Thoracic aorta (tissue), 2 donors: Measurements from ENCODE around the gene KIAA0232. TPM values are rescaled to one million over a fixed set of nuclear protein-coding genes. Genes with fewer than 3 reads are reported as not detected.

Source experiments
- ATAC-seq: fragments of 150-250 bp; one replicate; pipeline ENCODE4 v1.8.0; 2017; ENCODE audit warnings: low read depth; ENCODE audit not compliant: insufficient number of reproducible peaks, low FRiP score
- DNase-seq: peaks from one replicate; pipeline ENCODE4 v3.0.0-alpha.2; 2020; ENCODE audit warnings: low spot score
- H3K27ac ChIP-seq, 2 donors: fragments of 200-600 bp; sonication (generic); 1 replicate in 1 of 2; 2 replicates in 1 of 2; pipeline ENCODE4 v1.5.1; 2016; ENCODE audit warnings: mild to moderate bottlenecking in 2 of 2, moderate library complexity in 2 of 2
- H3K27me3 ChIP-seq: fragments of 200-600 bp; sonication (generic); replicated peaks from 2 replicates; pipeline ENCODE4 v1.6.0; 2016; ENCODE audit warnings: mild to moderate bottlenecking; ENCODE audit not compliant: insufficient read depth
- H3K36me3 ChIP-seq: fragments of 200-600 bp; sonication (generic); one replicate; pipeline ENCODE4 v1.5.1; 2016
- H3K4me1 ChIP-seq, 2 donors: fragments of 200-600 bp; sonication (generic); 1 replicate in 1 of 2; 2 replicates in 1 of 2; pipeline versions ENCODE4 v1.5.1 to v1.6.0; 2016; ENCODE audit warnings: low read depth in 2 of 2, mild to moderate bottlenecking in 1 of 2; ENCODE audit not compliant: control insufficient read depth in 1 of 2
- H3K4me3 ChIP-seq: fragments of 200-600 bp; sonication (generic); 2 replicates; pipeline ENCODE4 v1.5.1; 2016; ENCODE audit warnings: mild to moderate bottlenecking
- H3K9me3 ChIP-seq: fragments of 200-600 bp; sonication (generic); 2 replicates; pipeline ENCODE4 v1.5.1; 2016
- total RNA-seq, 2 donors: library from RNA; depleted of rRNA; stranded (reverse); fragments of >200 nt; gene quantifications; one replicate each; pipeline versions ENCODE4 v1.1.0 to v1.2.3, GENCODE V29; 2016
- TF ChIP-seq, protein P1 (sequence below): fragments of 200-600 bp; sonication (generic); IDR thresholded peaks from one replicate; pipeline ENCODE4 v1.5.1; 2019; ENCODE audit warnings: antibody characterized with exemption

Gene KIAA0232
- total RNA-seq, 2 donors from 2014 or later: 56.9 to 80.8 TPM

DNA sequence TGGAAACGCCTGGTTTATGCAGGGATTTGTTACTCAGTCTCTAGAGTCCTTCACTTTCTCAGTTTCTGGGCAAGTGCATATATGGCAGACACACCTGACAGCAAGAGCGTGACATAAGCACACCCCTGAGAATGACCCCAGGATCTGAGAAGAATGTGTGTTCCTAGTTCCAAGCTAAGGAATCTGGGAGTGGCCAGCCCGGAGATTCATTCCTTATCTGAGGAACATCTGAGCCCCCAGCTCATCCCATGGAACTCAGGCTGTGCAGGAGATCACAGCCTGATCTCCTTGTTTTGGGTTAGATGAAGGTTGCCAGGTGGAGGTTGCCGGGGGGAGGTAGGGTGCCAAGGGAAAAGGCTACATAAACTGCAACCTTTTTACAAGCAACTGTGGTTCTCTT, 23.8 kb upstream of the KIAA0232 start:
- H3K36me3 ChIP-seq: no peaks in the 10 kb centered on the region
- no peaks in the 10 kb centered on the region for H3K9me3 ChIP-seq
- TF ChIP-seq, protein P1, sequence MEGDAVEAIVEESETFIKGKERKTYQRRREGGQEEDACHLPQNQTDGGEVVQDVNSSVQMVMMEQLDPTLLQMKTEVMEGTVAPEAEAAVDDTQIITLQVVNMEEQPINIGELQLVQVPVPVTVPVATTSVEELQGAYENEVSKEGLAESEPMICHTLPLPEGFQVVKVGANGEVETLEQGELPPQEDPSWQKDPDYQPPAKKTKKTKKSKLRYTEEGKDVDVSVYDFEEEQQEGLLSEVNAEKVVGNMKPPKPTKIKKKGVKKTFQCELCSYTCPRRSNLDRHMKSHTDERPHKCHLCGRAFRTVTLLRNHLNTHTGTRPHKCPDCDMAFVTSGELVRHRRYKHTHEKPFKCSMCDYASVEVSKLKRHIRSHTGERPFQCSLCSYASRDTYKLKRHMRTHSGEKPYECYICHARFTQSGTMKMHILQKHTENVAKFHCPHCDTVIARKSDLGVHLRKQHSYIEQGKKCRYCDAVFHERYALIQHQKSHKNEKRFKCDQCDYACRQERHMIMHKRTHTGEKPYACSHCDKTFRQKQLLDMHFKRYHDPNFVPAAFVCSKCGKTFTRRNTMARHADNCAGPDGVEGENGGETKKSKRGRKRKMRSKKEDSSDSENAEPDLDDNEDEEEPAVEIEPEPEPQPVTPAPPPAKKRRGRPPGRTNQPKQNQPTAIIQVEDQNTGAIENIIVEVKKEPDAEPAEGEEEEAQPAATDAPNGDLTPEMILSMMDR: no peak
- H3K27me3 ChIP-seq: no peaks in the 10 kb centered on the region
- DNase-seq (no peak), ATAC-seq (no peak)
- no peak overlapping the region for H3K4me3 ChIP-seq
- H3K27ac ChIP-seq: no peak overlapping the region
- no peaks in the 10 kb centered on the region for H3K4me1 ChIP-seq

DNA sequence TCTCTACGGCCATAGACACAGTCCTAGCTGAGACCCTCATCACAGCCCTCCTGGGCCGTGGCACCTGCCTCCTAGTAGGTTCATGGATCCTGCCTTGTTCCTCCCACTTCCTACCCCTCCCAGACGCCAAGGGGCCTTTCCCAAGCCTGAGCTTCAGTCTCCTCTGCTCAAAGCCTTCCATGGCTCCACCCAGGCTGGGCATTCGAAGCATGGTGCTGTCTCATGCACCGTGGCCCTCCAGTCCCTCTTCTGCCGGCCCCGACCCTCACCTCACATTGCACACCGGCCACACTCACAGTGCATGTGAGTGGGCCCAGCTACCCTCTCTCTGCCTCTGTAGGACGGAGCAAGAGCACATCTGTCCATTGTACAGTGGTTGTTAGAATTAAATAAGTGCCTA, 21.7 kb upstream of the KIAA0232 start:
- TF ChIP-seq, protein P1: no peak

DNA sequence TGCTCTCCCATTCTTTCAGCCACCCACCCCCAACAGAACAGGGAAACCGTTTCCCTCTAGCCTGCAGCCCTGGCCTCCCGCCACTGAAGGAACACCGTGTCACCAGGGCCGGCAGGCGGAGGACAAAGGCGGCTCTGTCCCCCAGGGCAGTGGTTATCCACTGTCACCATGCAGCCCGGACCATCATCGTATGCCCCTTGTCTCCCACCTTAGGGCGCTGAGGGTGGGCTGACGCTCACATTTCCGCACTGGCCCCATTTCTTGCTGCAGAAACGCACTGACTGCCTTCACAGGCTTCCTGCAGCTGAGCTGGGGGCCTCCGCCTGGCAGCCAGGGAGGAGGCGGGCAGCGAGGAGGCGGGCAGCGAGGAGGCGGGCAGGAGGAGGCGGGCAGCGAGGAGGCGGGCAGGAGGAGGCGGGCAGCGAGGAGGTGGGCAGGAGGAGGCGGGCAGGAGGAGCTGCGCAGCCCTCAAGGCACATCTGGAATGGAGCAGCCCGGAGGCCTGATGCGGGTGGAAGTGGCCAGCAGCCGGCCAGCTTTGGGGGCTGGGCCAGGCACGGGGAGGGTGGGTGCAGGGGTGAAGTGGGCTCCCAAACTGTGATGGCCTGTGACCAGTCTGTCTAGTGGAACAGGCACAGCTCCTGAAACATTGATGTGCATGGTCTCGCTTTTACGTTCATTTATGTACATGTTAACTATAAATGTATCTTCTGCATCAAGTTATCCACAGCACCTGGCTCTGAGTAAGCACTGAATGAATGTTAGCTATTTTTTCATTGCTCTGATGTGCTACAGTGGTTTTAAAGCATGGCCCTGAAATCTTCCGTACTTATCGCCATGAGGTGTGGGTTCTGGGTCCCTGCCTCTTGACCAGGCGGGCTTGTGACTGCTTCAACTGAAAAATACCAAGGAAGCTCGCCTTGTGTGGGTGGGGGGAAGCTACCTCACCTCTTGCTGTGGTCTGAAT, 20.6 kb upstream of the KIAA0232 start:
- no peaks in the 10 kb centered on the region for H3K36me3 ChIP-seq
- H3K27ac ChIP-seq: no peak overlapping the region
- H3K9me3 ChIP-seq: no peaks in the 10 kb centered on the region
- H3K4me3 ChIP-seq: no peak overlapping the region
- H3K4me1 ChIP-seq: no peaks in the 10 kb centered on the region
- TF ChIP-seq, protein P1: no peak
- H3K27me3 ChIP-seq: no peaks in the 10 kb centered on the region
- DNase-seq (no peak), ATAC-seq (no peak)

More for the DNA sequence above, 21.7 kb upstream of the KIAA0232 start:
- no peak overlapping the region for H3K4me3 ChIP-seq
- H3K9me3 ChIP-seq: no peaks in the 10 kb centered on the region
- H3K4me1 ChIP-seq: no peaks in the 10 kb centered on the region
- no peaks in the 10 kb centered on the region for H3K36me3 ChIP-seq
- H3K27ac ChIP-seq: no peak overlapping the region
- no peaks in the 10 kb centered on the region for H3K27me3 ChIP-seq
- no peak for DNase-seq
- no peak for ATAC-seq

DNA sequence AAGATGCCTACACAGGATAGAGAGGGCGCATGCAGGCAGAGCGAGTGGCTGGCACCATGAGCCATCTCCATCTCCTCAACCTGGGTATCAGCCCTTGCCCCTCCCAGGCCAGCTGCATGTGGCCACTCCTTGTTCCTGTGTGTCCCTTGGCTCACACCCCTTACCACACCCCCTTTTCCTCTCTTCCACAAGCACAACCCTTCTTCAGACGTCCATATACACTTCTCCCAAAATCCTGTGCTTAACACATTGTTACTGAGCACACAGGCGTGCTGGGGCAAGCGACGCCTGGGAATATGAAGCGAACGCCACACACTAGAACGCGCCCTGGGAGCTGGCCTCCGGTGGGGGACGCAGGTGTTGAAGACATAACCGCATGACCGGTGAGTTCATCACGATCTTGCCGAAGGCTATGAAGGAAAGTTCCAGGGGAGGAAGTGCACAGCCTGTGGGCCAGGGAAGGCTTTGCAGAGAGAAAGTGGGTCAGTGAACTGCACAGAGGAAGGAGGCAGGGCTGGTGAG, 19.1 kb upstream of the KIAA0232 start:
- no peak overlapping the region for H3K27ac ChIP-seq
- no peaks in the 10 kb centered on the region for H3K27me3 ChIP-seq
- TF ChIP-seq, protein P1: no peak
- H3K9me3 ChIP-seq: no peaks in the 10 kb centered on the region
- H3K4me3 ChIP-seq: no peak overlapping the region
- H3K4me1 ChIP-seq: peaks cover 9 to 10% of the 10 kb centered on the region in 2 donors
- DNase-seq (no peak), ATAC-seq (no peak)
- H3K36me3 ChIP-seq: no peaks in the 10 kb centered on the region

DNA sequence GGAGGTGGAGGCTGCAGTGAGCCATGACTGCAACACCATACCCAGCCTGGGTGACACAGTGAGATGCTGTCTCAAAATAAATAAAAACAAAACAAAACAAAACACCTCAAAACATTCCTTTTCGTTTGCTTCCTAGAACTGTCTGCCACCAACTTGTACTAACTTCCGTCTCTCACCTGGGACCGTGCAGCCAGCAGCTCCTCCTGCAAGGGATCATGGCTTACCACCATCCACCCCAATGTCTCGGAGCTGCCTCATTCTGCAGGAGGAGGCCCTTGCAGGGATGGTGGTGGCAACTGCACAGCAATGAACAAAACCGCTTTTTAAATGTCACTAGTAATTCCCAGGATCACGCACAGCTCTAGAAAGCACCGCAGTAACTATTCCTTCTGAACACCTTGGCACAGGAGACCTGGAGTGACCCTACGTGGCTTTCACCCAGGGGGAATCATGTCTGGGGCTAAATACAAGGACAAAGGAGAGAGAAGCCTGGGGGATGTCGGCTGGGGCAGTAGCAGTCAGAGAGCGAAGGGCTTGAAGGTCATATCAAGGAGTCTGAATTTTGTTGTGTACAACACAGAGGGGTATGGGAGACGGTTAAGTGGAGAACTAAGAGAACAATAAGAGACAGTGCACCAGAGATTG, 17.4 kb upstream of the KIAA0232 start:
- no peak overlapping the region for H3K4me3 ChIP-seq
- no peaks in the 10 kb centered on the region for H3K9me3 ChIP-seq
- peaks cover 17 to 20% of the 10 kb centered on the region in 2 donors for H3K4me1 ChIP-seq
- H3K27ac ChIP-seq: no peak overlapping the region
- ATAC-seq: no peak
- no peaks in the 10 kb centered on the region for H3K27me3 ChIP-seq
- H3K36me3 ChIP-seq: no peaks in the 10 kb centered on the region
- TF ChIP-seq, protein P1: no peak
- DNase-seq: no peak
